Vagina (tissue), 2 donors: ENCODE data around the gene FAM149B1. TPM values are rescaled to one million over a fixed set of nuclear protein-coding genes. Genes with fewer than 3 reads are reported as not detected.

Experiments
- DNase-seq, 2 donors: peaks; one replicate each; pipeline ENCODE4 v3.0.0-alpha.2; 2017; ENCODE audit errors: extremely low spot score in 2 of 2
- H3K27ac ChIP-seq: fragments of 200-600 bp; sonication (generic); one replicate; pipeline ENCODE4 v1.5.1; 2019
- H3K27me3 ChIP-seq: fragments of 200-600 bp; sonication (generic); one replicate; pipeline ENCODE4 v1.5.1; 2019
- H3K36me3 ChIP-seq, 2 donors: fragments of 200-600 bp; sonication (generic); one replicate each; pipeline ENCODE4 v1.5.1; 2017 to 2019
- H3K4me1 ChIP-seq: fragments of 200-600 bp; sonication (generic); one replicate; pipeline ENCODE4 v1.5.1; 2019
- H3K4me3 ChIP-seq, 2 donors: fragments of 200-600 bp; sonication (generic); 1 replicate in 1 of 2; 2 replicates in 1 of 2; pipeline ENCODE4 v1.5.1; 2016 to 2019
- H3K9me3 ChIP-seq: fragments of 200-600 bp; sonication (generic); one replicate; pipeline ENCODE4 v1.5.1; 2019
- POLR2A ChIP-seq, 2 donors: fragments of 450-650 bp; IDR thresholded peaks; one replicate each; pipeline ENCODE4 v1.6.1; 2017; ENCODE audit warnings: antibody characterized with exemption in 2 of 2, mild to moderate bottlenecking in 2 of 2, moderate library complexity in 2 of 2
- POLR2AphosphoS5 ChIP-seq, 2 donors: sonication (generic); formaldehyde crosslinking; IDR thresholded peaks; one replicate each; pipeline ENCODE4 v1.9.0; 2017; ENCODE audit warnings: antibody characterized with exemption in 2 of 2, mild to moderate bottlenecking in 2 of 2, low read depth in 1 of 2; ENCODE audit not compliant: insufficient read depth in 1 of 2
- intact Hi-C: fragments of 100-400 bp; cut with DNase I; formaldehyde crosslinking; loops from one replicate; pipeline ENCODE4 v1.15.1; 2023
- total RNA-seq: library from RNA; depleted of rRNA; stranded (reverse); fragments of >200 nt; gene quantifications from one replicate; pipeline ENCODE4 v1.2.3, GENCODE V29; 2016
- TF ChIP-seq, protein P1 (sequence below), 3 experiments: fragments of 450-650 bp in 2 of 3; fragments of 200-600 bp in 1 of 3; sonication (generic) in 1 of 3; IDR thresholded peaks; one replicate each; pipeline ENCODE4 v1.5.1; 2017 to 2019; ENCODE audit warnings: antibody characterized with exemption in 3 of 3, mild to moderate bottlenecking in 2 of 3, moderate library complexity in 2 of 3

The FAM149B1 gene
- total RNA-seq, 1 donor from 2014 or later: 25.8 TPM

- no peaks in the 10 kb centered on the region for H3K4me1 ChIP-seq
- intact Hi-C loops: no loop called here
- no peak overlapping the region for H3K4me3 ChIP-seq
- TF ChIP-seq POLR2AphosphoS5 (IDR thresholded peaks at IDR 0.05; ENCODE audit: insufficient read depth in 1 of 2, low read depth in 1 of 2) (no peak), POLR2A (IDR thresholded peaks at IDR 0.05) (no peak)
- TF ChIP-seq, protein P1, sequence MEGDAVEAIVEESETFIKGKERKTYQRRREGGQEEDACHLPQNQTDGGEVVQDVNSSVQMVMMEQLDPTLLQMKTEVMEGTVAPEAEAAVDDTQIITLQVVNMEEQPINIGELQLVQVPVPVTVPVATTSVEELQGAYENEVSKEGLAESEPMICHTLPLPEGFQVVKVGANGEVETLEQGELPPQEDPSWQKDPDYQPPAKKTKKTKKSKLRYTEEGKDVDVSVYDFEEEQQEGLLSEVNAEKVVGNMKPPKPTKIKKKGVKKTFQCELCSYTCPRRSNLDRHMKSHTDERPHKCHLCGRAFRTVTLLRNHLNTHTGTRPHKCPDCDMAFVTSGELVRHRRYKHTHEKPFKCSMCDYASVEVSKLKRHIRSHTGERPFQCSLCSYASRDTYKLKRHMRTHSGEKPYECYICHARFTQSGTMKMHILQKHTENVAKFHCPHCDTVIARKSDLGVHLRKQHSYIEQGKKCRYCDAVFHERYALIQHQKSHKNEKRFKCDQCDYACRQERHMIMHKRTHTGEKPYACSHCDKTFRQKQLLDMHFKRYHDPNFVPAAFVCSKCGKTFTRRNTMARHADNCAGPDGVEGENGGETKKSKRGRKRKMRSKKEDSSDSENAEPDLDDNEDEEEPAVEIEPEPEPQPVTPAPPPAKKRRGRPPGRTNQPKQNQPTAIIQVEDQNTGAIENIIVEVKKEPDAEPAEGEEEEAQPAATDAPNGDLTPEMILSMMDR (IDR thresholded peaks at IDR 0.05): no peak
- H3K36me3 ChIP-seq: peaks cover 0 to 17% of the 10 kb centered on the region in 2 donors
- H3K27me3 ChIP-seq: no peaks in the 10 kb centered on the region
- H3K9me3 ChIP-seq: no peaks in the 10 kb centered on the region
- H3K27ac ChIP-seq: no peak overlapping the region
- no peak for DNase-seq
These were observed 51.5 kb downstream of the FAM149B1 start for GRCh38 chr10:73219384-73219783.

DNA sequence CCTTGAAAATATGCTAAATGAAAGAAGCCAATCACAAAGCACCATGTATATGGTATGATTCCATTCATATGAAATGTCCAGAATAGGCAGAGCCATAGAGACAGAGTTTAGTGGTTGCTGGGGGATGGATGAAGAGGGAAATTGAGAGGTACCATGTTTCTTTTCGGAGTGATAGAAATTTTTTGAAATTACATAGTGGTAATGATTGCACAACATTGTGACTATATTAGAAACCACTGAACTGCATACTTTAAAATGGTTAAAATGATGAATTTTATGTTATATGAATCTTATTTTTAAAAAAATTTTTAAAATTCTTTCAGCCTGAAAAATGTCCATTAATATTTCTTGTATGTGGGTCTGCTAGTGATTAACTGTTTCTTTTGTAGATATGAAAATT is 53.1 kb downstream of the FAM149B1 start:
- TF ChIP-seq, protein P1 (IDR thresholded peaks at IDR 0.05): no peak
- TF ChIP-seq POLR2A (IDR thresholded peaks at IDR 0.05) (no peak), POLR2AphosphoS5 (IDR thresholded peaks at IDR 0.05; ENCODE audit: insufficient read depth in 1 of 2, low read depth in 1 of 2) (no peak)
- Histone ChIP-seq H3K9me3 (no peaks in the 10 kb centered on the region), H3K4me1 (no peaks in the 10 kb centered on the region), H3K27me3 (no peaks in the 10 kb centered on the region), H3K36me3 (peaks cover 0 to 17% of the 10 kb centered on the region in 2 donors), H3K4me3 (no peak overlapping the region), H3K27ac (no peak overlapping the region)
- no peak for DNase-seq
- intact Hi-C loops: no loop called here

- Histone ChIP-seq H3K27me3 (no peaks in the 10 kb centered on the region), H3K4me1 (no peaks in the 10 kb centered on the region), H3K27ac (no peak overlapping the region), H3K4me3 (no peak overlapping the region), H3K9me3 (no peaks in the 10 kb centered on the region), H3K36me3 (peaks cover 0 to 7% of the 10 kb centered on the region in 2 donors)
- no peak for TF ChIP-seq POLR2AphosphoS5 (IDR thresholded peaks at IDR 0.05; ENCODE audit: insufficient read depth in 1 of 2, low read depth in 1 of 2)
- TF ChIP-seq, protein P1 (IDR thresholded peaks at IDR 0.05): no peak
- no peak for TF ChIP-seq POLR2A (IDR thresholded peaks at IDR 0.05)
- intact Hi-C loops: no loop called here
- DNase-seq: no peak
These were observed 57.6 kb downstream of the FAM149B1 start for GRCh38 chr10:73225518-73225917.

- no peak for DNase-seq
- Histone ChIP-seq H3K9me3 (no peaks in the 10 kb centered on the region), H3K27me3 (no peaks in the 10 kb centered on the region), H3K36me3 (peaks cover 0 to 15% of the 10 kb centered on the region in 2 donors), H3K4me3 (no peak overlapping the region), H3K4me1 (no peaks in the 10 kb centered on the region), H3K27ac (no peak overlapping the region)
- TF ChIP-seq, protein P1 (IDR thresholded peaks at IDR 0.05): no peak
- TF ChIP-seq POLR2A (IDR thresholded peaks at IDR 0.05) (no peak), POLR2AphosphoS5 (IDR thresholded peaks at IDR 0.05; ENCODE audit: insufficient read depth in 1 of 2, low read depth in 1 of 2) (no peak)
- intact Hi-C loops: no loop called here
These were observed 58.7 kb downstream of the FAM149B1 start for GRCh38 chr10:73226663-73227062.

DNA sequence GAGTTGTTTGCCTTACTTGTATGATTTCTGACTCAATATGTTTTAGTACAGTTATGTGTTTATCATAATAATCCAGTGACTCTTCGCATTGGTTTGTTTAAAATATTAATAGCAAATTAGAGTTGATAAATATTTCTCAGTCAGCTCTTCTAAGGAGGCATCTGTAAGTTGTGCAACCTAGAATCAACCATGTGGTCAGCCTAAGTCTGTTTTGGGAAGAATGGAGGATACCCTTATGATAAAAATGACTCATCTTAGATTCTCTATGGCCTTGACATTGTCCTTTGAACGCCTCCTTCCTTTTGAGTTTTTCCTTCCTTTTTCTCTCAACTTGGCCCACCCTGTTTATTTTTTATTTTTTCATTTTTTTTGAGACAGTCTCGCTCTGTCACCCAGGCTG is 60.3 kb downstream of the FAM149B1 start:
- no peak for DNase-seq
- H3K4me3 ChIP-seq: no peak overlapping the region
- no peaks in the 10 kb centered on the region for H3K4me1 ChIP-seq
- H3K27ac ChIP-seq: no peak overlapping the region
- TF ChIP-seq POLR2A (IDR thresholded peaks at IDR 0.05) (no peak), POLR2AphosphoS5 (IDR thresholded peaks at IDR 0.05; ENCODE audit: insufficient read depth in 1 of 2, low read depth in 1 of 2) (no peak)
- TF ChIP-seq, protein P1 (IDR thresholded peaks at IDR 0.05): no peak
- peaks cover 0 to 18% of the 10 kb centered on the region in 2 donors for H3K36me3 ChIP-seq
- H3K9me3 ChIP-seq: no peaks in the 10 kb centered on the region
- intact Hi-C loops: no loop called here
- H3K27me3 ChIP-seq: no peaks in the 10 kb centered on the region
